NCI-H82 (cell line): ENCODE measurements around the gene ATP5MG.
"Not testable (repeated sequence)": the region's sequence is repeated elsewhere in the genome, so short reads cannot be mapped to it uniquely, and the experiment has no call there.

Experiments used
- DNase-seq: peaks from one replicate; lab custom pipeline; 2025; lab: John Stamatoyannopoulos, UW

The ATP5MG gene

DNA sequence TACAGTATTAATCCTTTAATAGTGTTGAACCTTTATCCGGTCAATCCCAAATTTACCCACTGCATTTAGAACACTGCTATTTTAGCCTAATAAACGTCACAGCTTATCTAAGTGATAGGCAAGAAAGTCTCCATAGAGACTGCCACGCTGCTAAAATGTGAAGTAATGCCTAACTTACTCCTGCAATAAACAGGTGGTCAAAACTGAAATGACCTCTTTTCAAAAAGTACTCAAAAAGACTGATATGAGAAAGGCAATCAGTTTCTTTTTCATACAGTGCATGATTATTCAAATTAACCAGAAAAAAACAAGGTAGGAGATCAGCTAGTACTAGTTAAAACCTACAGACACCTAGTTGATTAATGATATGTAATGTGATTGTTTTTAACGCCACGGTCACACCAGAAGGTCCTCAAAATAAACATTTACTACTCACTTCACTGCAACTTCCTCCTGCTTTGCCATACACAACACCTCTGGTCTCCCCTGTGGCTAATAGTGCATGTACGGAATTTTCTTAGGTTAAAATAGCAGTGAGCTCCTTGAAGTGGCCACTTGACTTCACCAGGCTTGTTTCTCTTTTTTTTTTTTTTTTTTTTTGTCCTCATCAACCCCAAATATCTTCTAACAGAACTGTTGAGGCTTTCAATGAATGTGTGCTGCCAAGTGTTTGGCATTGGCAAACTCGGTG is 8.8 kb downstream of the ATP5MG start:
- no peak for DNase-seq

DNA sequence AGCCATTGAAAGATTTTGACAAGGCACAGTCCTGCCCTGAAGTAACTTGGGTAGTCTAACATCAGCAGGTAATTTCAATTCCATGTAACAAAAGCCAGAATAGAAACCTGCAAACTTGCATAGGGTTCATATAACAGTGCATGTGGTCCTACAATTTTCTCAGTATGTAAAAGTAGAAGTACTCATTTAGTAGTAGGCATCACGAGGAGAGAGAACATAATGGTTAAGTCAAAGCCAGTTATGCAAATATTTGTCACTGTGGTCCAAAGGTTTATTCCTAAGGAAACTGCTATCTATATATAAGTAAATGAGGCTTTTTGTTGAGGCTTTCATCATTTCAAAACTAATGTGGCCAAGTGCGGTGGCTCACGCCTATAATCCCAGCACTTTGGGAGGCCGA is 10.1 kb downstream of the ATP5MG start:
- no peak for DNase-seq

DNA sequence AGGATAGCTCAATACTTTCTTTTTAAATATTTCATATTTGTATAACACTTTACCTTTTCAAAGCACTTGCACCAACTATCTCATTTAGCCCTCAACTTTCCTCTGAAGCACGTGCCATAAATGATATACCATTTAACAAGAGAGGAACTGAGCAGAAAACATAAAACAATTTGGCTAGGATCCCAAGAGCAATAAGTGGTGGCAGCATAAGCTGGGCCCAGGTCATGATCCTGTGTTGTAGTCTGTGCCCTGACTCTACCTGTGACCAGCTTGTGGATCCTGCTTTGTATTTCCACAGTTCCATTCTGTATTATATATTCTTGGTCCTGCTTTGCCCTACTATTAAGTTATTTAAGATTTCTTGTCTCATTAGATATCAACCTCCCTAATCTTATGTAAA is 11.5 kb downstream of the ATP5MG start:
- DNase-seq: no peak

DNA sequence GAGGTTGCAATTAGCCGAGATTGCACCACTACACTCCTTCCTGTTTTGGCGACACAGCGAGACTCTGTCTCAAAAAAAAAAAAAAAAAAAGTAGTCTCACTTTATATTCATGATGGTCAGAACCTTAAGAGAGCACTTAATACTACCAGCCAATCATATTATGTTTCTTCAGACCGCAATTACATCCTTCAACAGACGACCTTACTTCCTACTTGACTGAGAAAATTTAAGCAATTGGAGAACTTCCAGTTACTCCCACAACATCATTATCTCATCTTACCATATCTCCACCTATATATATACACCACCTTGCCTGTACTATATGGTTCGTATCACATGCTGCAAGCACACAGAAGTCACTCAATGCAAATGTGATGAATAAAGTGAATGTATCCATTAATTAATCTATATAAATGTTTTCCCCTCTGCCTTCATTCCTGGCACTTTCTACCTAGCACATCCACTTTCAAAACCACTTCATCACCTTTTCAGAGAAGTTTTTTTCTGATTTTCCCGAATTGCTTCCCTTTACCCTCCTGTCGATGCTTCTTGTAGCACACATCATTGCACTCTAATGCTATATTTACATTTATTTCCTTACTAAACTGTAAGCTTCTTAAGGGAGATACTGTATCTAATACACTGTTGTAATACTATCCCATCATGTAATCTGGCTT is 13.8 kb downstream of the ATP5MG start:
- DNase-seq: no peak

DNA sequence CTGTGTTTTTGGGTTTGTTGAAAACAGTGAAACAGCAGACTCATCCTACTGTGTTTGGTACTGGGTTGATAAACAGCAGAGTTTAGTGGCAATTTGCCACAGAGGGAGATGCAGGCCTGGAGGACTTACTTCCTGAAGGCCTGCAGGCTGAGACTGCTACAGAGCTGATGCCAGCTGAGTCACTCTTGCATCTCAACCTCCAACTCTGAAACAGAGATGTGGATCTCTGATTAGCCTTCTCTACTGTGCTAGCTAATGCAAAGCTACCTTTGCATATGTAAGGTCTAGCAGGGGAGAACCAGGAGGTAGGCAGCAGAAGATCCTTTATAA is 14.3 kb downstream of the ATP5MG start:
- no peak for DNase-seq

DNA sequence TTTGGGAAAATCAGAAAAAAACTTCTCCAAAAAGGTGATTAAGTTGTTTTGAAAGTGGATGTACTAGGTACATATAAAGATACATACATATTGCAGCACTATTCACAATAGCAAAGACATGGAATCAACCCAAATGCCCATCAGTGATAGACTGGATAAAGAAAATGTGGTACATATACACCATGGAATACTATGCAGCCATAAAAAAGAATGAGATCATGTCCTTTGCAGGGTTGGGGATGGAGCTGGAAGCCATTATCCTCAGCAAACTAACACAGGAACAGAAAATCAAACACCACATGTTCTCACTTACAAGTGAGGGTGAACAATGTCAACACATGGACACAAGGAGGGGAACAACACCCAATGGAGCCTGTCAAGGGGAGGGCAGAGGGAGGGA is 15.5 kb downstream of the ATP5MG start:
- DNase-seq: not testable (repeated sequence)

DNA sequence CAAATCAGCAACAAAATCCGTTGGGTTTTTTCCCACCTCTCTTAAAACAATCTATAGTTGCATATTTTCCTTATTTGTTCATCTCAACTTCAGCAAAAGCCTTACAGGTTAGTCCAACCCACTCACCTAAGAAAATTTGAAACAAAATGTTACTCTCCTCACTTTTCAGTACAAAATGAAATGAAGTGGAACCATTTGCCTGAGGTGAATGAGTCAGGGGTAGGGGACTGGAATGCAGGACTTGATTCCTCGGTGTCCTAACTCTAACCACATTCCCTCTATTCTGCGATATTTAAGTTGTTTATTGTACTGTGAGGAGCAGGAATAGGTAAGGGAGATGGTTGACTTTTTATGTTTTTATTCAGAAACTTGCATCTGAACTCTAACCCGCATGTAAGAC is 16.4 kb downstream of the ATP5MG start:
- DNase-seq: no peak

DNA sequence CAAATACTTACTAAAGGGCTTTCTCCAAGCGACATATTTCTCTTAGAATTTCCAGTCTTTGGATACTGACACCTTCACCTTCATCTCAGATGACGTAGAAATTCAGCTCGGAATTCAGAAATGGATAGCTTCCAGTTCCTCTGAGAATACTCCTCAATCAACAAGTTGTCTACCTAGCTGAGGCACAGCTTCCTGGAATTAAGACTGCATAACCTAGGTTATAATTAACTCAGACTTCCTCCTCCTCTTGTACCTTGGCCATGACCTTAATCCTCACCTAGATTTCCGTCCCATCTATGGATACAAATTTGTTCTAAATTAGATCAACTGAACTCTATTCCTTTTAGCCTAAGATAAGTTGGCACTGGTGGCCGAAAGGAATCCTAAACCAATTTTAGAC is 17.4 kb downstream of the ATP5MG start:
- no peak for DNase-seq

DNA sequence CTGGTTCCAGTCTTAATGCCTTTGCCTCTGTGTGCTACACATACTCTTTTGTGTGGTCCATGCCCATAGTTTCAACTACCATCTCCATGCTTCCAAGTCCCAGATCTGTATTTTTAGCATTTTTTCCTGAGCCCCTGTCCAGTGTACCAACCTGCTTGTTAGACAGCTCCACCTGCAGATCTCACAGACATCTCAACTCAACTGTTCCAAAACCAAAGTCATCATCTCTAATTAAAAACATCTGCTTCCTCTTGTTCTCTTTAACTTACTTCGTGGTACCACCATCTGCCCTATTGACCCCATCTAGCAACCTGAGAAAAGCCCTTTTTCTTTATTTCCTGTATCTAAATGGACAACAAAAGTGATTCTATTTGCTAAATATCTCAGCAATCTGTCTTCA is 26.3 kb downstream of the ATP5MG start:
- DNase-seq: no peak

DNA sequence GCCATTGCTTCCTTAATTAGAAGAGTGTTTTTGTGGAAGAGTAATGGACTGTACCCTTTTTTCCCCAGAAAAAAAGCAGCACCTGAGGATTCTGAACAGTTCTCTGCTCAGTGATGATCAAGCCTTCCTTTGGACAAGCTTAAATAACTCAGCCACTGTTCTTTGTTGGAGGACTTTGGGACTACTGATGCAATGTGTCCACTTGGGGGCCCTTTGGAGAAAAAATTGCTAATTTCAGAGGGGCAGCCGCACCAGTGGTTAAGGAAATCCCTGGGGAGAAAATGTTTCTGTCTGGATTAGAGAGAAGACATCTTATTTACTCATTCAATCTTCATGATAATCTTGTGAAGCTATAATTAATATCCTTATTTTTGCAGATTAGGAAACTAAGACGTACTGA is 29.6 kb downstream of the ATP5MG start:
- peak; percentile 39 for DNase-seq

DNA sequence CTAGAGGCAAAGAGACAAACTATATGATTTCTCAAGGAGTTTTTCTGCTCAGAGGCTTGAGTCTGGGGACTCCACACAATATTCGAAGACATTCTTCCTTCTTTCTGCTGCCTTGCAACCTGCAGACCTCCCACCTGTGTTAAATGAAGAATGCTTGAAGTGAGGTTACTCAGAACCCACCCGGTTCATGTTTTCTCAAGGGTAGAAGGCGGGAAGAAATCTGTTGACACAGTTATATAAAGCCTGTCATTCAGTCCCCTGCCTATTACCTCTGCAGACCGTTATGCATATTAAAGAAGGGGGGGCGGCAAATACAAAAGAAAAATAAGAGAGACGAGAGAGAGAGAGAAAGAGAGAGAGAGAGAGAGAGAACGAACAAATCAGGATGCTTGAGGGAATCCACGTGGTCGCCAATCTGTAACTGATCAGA is 32.7 kb downstream of the ATP5MG start:
- no peak for DNase-seq

DNA sequence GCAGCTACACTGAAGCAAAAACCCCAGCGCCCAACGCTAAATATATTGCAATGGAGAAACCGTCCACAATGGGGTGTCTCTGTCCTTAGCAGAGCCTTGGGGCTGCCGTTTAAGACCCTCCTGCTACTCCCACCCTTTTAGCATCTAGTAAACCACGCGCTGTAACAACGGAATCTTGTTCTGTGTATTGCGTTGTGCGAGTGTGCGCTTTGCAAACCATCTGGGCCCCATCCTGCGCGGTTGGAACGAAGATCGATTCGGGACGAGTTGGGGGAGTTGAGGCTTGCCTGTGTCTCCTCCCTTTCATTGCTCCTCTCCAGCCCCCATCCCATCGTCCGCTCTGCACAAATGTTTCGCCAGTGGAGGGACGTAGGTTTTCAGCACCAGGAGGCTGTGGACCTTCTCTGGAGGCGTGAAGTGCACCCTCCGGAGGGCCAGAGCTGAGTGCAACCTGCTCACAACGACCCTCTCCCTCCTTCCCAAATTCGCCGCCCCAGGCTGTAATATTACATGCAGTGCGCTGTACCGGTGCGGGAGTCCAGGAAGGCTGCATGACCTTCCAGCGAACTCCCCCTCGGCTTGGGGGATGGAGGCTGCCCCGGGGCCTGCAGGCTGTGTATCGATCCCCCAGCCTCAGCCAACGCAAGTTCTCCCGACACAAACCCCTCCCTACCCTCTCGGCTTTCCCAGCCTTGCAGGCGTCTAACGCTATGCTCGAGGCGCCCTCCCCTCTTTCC is 33.3 kb downstream of the ATP5MG start:
- DNase-seq: peak; percentile 79

DNA sequence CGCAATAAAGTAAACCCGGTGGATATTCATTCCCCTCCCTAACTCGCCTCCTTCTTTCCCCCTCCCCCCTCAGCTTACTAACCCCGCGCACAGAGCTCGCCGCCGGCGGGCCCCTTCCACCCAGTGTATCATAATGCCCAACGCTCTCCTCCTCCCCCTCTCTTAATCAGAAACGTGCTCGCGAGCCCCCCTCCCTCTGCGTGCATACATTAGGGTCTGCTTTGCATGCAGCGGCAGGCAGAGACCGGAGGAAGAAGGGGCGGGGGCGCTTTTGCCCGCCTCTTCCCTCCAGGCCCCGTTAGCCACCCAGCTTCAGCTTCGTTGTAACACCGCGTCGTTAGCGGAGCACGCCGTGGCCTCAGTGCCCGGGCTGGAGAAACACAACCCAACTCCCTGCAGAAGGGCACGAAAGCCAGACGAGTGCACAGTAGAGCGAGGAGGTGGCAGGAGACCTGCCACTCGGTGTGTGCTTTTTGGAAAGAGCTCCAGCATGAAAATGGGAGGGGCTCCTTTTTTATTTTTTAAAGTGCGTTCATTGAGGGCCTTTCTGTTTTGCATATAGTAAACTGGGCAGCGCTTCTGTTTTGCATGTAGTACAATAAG is 34.0 kb downstream of the ATP5MG start:
- DNase-seq: peak; percentile 99

DNA sequence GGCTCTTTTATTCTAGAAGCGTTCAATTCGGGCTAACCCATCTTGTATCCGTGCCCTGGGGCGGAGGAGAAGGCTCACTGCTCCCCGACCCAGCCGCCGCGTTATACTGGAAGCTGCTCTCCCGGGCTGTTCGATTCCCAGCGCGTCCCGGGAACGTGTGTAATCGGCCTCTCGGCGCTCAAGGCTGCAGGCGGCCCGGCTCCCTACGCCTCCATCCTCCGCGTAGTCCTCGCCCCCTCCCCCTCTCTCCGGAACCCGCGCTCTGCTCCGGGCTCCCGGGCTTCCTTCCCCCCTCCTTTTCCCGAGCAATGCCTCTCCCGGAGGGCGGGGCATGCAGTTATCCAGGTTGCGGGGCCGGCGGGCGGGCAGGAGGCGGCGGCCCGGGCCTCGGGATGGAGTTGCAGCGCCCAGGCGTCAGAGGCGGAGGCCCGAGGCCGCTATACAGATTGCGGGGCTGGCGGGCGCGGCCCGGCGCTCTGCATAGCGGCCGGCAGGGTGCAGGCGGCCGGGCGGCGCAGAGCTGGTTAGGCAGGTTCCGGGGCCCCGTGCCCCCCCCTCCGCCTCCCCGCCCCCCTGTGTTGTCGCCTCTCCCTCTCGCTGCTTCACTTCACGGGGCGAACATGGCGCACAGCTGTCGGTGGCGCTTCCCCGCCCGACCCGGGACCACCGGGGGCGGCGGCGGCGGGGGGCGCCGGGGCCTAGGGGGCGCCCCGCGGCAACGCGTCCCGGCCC is 34.7 kb downstream of the ATP5MG start, which contains the start of gene KMT2A:
TSS of gene KMT2A (plus strand) at position 600 of the 732 bp plus-strand sequence. CDS start at position 621, 21 bp downstream.
- peak; percentile 97 for DNase-seq

DNA sequence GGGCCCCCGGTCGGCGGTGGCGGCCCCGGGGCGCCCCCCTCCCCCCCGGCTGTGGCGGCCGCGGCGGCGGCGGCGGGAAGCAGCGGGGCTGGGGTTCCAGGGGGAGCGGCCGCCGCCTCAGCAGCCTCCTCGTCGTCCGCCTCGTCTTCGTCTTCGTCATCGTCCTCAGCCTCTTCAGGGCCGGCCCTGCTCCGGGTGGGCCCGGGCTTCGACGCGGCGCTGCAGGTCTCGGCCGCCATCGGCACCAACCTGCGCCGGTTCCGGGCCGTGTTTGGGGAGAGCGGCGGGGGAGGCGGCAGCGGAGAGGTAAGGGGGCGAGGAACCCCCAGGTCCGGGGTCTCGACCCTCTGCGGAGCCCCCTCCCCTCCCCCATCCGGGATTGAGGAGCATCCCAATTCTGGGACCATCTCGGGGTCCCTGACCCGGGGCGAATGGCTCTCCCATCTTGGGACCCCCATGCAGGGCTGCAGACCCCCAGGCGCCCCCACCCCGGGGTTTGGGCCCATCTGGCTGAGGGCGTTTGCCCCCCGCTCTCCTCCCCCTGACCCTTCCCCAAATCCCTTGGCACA is 35.3 kb downstream of the ATP5MG start:
- DNase-seq: peak; percentile 45

DNA sequence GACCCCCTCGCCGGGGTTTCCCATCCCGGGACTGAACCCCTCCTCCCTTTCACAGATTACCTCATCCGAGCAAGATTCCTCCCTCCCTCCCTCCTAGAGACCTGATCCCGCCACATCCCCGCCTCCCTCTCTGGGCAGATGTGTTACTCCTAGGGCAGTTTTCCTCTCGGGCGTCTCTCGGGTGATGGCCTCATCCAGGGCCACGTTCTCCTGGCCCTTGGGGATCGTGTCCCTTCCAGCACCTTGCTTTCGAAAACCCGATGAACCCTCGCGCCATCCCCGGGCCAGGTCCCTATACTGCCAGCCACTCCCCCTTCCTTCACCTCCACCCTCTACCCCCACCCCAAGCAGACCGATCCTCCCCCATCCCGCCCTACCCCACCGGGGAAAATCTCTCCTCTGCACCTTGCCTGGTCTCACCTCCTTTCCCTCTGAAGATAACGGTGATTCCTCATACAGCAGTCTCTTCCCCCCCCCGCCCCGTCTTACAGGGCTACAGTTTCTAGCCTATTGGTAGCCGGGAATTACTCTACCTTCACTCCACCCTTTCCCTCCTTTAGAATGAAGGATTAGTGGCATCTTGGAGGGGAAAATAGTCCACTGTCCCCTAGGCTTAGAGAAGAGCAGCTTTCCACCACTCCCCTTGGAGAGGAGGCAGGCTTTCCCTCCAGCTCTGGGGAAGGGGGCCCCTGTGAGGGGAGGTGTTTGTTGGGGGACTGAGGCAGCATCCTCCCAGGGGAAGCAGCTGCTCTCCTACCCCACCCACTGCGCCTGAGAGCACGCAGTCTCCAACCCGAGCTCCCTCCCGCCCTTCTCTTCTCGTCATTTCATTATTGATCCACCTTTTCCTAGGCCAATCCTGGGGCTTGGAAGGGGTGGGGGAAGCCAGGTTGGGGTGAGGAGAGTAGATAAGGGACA is 36.1 kb downstream of the ATP5MG start:
- DNase-seq: peak; percentile 75

DNA sequence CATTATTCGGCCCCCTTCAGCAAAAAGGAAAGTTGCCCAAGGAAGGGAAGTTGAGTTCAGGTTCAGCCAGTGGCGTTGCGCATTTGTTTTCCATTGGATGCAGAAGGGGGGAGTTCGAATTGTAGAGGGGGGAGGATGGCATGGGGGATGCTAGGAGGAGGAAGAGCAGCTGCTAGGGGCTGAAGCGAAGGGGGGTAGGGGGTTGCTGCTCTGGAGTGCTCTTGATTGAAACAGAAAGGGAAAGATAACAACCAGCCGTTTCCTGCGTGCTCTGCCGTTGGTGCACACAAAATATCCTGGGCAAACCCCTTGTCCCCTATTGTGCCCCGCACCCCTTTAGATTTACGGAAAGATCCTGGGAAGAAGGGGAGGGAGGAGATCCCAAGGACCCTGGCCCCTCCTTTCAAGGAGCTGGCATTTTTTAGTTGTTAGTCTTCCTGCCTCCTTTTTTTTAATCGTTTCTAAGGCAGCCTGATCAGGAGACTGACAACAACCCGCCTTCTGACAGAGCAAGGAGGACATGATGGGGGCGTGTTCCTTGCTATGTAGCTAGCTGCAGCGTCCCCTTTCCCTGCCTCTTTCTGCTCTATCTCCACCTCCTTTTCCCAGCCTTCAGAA is 37.0 kb downstream of the ATP5MG start:
- DNase-seq: peak; percentile 21

DNA sequence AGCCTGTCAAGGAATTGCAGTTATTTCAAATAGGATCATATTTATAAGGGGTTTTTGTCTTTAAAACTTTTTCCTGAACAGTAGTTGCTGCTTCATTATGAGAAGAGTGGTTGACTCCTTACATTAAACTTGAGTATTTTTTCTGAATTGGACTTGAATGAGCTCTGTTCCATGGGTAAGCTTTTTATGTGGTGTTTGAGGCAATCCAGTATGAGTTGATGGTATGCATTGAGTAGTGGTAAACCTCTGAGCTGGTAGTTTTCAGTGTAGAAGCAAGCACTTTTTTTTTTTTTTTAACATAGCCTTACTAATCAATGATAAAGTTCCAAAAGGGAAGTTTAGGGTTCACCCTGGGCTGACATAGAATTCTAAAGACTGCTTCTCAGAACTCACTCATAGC is 38.2 kb downstream of the ATP5MG start:
- no peak for DNase-seq

DNA sequence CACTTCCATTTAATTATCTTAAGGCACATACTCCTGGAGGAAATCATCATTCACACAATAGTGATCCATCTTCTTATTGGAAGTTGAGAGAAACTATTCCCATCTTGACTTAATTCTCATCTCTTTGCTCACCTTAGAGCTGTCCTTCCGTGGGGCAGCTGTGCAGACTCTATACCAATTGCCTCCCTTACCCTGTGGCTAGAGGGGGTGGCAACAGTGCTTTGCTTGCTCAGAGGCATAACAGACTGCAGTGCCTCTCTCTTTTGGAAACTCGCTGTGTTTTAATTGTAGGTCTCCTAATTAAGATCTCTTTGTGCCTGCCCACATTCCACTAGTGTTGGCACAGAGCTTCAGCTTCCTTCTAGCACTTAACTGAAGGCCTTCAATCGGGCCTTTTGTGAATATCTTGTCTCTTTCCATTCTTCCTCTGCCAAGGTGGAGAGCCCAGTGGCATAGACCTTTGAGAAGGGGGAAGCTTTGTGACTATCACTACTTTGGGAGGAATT is 40.4 kb downstream of the ATP5MG start:
- no peak for DNase-seq

DNA sequence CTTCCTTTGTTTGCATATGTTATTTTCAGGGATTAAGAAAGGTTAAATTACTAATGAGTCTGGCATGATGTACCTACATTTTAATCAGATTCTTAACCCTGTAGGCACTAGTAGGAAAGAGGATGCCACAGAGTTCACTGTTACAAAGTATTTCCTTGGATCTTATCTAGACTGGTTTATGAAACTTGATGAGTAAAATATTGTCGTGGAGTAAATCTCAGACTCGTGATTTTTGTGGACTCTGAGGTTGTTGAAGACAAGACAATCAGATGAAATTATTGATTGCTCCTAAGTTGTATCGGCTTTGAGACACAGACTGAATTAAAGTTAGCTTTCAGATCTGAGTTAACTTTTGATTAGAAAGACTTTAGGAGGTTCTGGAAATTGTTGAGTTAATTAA is 40.9 kb downstream of the ATP5MG start:
- no peak for DNase-seq
